Right lobe of liver (tissue), 6 donors: ENCODE data around the gene IMPDH1. TPM values are rescaled to one million over a fixed set of nuclear protein-coding genes. Genes with fewer than 3 reads are reported as not detected.

Experiments
- ATAC-seq, 4 donors: fragments of 200-7000 bp; cut with Tn5 transposase; one replicate each; pipeline ENCODE4 v1.9.1; 2020; ENCODE audit warnings: mild to moderate bottlenecking in 4 of 4, moderate library complexity in 4 of 4
- DNase-seq, 3 donors: peaks; one replicate each; pipeline ENCODE4 v3.0.0-alpha.2; 2020
- H3K27ac ChIP-seq, 3 donors: fragments of 200-600 bp; one replicate each; pipeline ENCODE4 v1.8.0; 2022
- H3K27me3 ChIP-seq, 2 donors: fragments of 200-600 bp; one replicate each; pipeline ENCODE4 v1.8.0; 2022
- H3K36me3 ChIP-seq, 4 donors: fragments of 200-600 bp; sonication (generic) in 1 of 4; one replicate each; pipeline versions ENCODE4 v1.5.1 to v1.8.0; 2017 to 2022; ENCODE audit warnings: control low read depth in 1 of 4
- H3K4me1 ChIP-seq, 4 donors: fragments of 200-600 bp; sonication (generic) in 1 of 4; one replicate each; pipeline versions ENCODE4 v1.5.1 to v1.8.0; 2017 to 2022; ENCODE audit warnings: control low read depth in 1 of 4
- H3K4me3 ChIP-seq, 3 donors: fragments of 200-600 bp; one replicate each; pipeline ENCODE4 v1.8.0; 2022
- H3K9me3 ChIP-seq, 4 donors: fragments of 200-600 bp; sonication (generic) in 1 of 4; one replicate each; pipeline versions ENCODE4 v1.5.1 to v1.8.0; 2017 to 2022; ENCODE audit warnings: control low read depth in 1 of 4
- POLR2A ChIP-seq: fragments of 450-650 bp; IDR thresholded peaks from one replicate; pipeline ENCODE4 v1.6.1; 2017; ENCODE audit warnings: antibody characterized with exemption, mild to moderate bottlenecking
- WGBS: methylation state at CpG from one replicate; pipeline ENCODE4 v1.1.6; 2018; ENCODE audit warnings: low coverage, low lambda C conversion rate; ENCODE audit not compliant: insufficient coverage; ENCODE audit errors: missing lambda C conversion rate; 5-methylcytosine and 5-hydroxymethylcytosine counted together
- intact Hi-C, 2 donors: fragments of 100-400 bp; cut with DNase I; formaldehyde crosslinking; loops; one replicate each; pipeline versions ENCODE4 v1.11.2 to v1.14.1; 2022
- total RNA-seq, 6 experiments: library from RNA; depleted of rRNA in 2 of 6; stranded (reverse); fragments of >200 nt in 2 of 6; fragmentation: NEBNext Ultra II Directional in 3 of 6; extraction: Animal tissue kit (Norgen Biotek cat#: 25700) in 3 of 6; gene quantifications; one replicate each; pipeline versions ENCODE4 v1.1.0 to v1.2.4, GENCODE V29; 2016 to 2023
- TF ChIP-seq, protein P1 (sequence below), 4 donors: fragments of 200-600 bp in 3 of 4; fragments of 450-650 bp in 1 of 4; IDR thresholded peaks; one replicate each; pipeline versions ENCODE4 v1.5.1 to v1.8.0; 2016 to 2022; ENCODE audit warnings: antibody characterized with exemption in 4 of 4, mild to moderate bottlenecking in 2 of 4
- donor health status: DM: no; HTN: yes; CAD: no.
- donor health status: DM: no; HTN: no; CAD: no.
- donor health status: DM: no; HTN: no; CAD: no.
- donor health status: DM: no; HTN: yes; CAD: no.
- donor health status: DM: no; HTN: yes; CAD: no.

IMPDH1 gene
- total RNA-seq, 6 experiments from 2014 or later, result 3.0 to 9.8 (median 5.5) TPM

DNA sequence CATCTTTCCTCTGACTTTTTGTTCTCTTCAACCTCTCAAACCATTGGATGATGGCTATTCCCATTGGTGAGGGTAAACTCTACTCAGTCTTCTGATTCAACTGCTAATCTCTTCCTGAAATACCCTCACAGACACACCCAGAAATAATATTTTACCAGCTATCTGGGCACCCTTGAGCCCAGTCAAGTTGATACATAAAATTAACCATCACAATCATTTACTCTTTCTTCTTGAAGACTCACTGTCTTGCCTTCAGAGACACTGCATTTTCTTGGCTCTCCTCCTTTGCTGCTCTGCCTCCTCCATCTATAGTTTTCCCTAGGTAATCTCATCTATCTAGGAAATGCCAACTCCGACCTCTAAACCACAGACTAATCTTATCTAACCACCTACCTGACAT lies 35.7 kb downstream of the IMPDH1 start:
- Histone ChIP-seq H3K27me3 (no peaks in the 10 kb centered on the region), H3K27ac (no peak overlapping the region), H3K36me3 (no peaks in the 10 kb centered on the region), H3K4me3 (no peak overlapping the region), H3K9me3 (no peaks in the 10 kb centered on the region), H3K4me1 (no peaks in the 10 kb centered on the region)
- no peak for TF ChIP-seq POLR2A
- TF ChIP-seq, protein P1, sequence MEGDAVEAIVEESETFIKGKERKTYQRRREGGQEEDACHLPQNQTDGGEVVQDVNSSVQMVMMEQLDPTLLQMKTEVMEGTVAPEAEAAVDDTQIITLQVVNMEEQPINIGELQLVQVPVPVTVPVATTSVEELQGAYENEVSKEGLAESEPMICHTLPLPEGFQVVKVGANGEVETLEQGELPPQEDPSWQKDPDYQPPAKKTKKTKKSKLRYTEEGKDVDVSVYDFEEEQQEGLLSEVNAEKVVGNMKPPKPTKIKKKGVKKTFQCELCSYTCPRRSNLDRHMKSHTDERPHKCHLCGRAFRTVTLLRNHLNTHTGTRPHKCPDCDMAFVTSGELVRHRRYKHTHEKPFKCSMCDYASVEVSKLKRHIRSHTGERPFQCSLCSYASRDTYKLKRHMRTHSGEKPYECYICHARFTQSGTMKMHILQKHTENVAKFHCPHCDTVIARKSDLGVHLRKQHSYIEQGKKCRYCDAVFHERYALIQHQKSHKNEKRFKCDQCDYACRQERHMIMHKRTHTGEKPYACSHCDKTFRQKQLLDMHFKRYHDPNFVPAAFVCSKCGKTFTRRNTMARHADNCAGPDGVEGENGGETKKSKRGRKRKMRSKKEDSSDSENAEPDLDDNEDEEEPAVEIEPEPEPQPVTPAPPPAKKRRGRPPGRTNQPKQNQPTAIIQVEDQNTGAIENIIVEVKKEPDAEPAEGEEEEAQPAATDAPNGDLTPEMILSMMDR (IDR thresholded peaks at IDR 0.05), result no peak
- 42% methylated on average over 1 of the region's 1 CpG for WGBS
- DNase-seq (no peak), ATAC-seq (no peak)
- intact Hi-C loops, result no loop called here

DNA sequence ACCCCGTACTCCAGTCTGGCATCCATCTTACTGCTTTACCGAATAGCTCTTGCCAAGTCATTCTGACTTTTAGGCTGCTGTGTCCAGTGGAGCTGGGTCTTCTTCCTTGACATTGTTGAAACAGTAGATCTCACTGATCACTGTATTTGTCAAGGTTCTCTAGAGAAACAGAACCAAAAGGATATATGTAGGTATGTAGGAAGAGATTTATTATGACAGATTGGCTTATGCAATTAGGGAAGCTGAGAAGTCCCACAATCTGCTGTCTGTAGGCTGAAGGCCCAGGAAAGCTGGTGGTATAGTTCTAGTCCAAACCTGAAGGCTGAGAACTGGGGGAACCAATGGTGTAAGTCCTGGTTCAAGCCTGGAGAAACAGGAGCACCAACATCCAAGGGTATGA lies 36.2 kb downstream of the IMPDH1 start:
- Histone ChIP-seq H3K27me3 (no peaks in the 10 kb centered on the region), H3K36me3 (no peaks in the 10 kb centered on the region), H3K9me3 (no peaks in the 10 kb centered on the region), H3K4me3 (no peak overlapping the region), H3K27ac (no peak overlapping the region), H3K4me1 (no peaks in the 10 kb centered on the region)
- no peak for ATAC-seq
- no peak for TF ChIP-seq POLR2A
- TF ChIP-seq, protein P1 (IDR thresholded peaks at IDR 0.05), result no peak
- 67% methylated on average over 2 of the region's 2 CpGs for WGBS
- DNase-seq, result no peak
- intact Hi-C loops, result no loop called here

DNA sequence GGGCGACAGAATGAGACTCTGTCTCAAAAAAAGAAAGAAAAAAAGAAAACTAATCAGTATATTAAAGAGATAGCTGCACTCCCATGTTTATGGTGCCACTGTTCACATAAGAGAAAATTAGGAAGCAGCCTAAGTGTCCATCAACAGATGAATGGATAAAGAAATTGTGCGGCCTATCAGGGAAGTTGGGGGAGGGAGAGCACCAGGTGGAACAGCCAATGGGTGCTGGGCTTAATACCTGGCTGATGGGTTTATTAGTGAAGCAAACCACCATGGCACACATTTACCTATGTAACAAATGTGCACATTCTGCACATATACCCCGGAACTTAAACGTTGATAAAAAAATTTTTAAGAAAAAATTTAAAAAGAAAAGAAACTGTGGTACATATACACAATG lies 39.3 kb downstream of the IMPDH1 start:
- no peak for ATAC-seq
- TF ChIP-seq, protein P1 (IDR thresholded peaks at IDR 0.05), result no peak
- TF ChIP-seq POLR2A, result no peak

DNA sequence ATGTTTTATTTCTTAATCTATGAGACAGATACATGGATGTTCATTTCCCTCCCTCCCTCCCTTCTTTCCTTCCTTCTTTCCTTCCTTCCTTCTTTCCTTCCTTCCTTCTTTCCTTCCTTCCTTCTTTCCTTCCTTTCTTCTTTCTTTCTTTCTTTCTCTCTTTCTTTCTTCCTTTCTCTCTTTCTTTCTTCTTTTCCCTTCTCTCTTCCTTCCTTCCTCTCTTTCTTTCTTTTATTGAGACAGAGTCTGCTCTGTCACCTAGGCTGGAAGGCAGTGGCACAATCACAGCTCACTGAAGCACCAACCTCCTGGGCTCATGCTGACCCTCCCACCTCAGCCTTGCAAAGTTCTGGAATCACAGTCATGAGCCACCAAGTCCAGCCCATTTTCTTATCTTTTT lies 42.8 kb downstream of the IMPDH1 start:
- H3K4me3 ChIP-seq, result no peak overlapping the region
- TF ChIP-seq, protein P1 (IDR thresholded peaks at IDR 0.05), result no peak
- no peak for TF ChIP-seq POLR2A
- H3K27ac ChIP-seq, result no peak overlapping the region
- intact Hi-C loops, result no loop called here
- H3K27me3 ChIP-seq, result no peaks in the 10 kb centered on the region
- H3K4me1 ChIP-seq, result peaks cover 0 to 3% (median 0%) of the 10 kb centered on the region in 4 donors
- DNase-seq (no peak), ATAC-seq (no peak)
- no peaks in the 10 kb centered on the region for H3K9me3 ChIP-seq
- H3K36me3 ChIP-seq, result no peaks in the 10 kb centered on the region

More for the DNA sequence above, 39.3 kb downstream of the IMPDH1 start:
- no peaks in the 10 kb centered on the region for H3K36me3 ChIP-seq
- H3K27ac ChIP-seq, result no peak overlapping the region
- 74% methylated on average over 4 of the region's 4 CpGs for WGBS
- H3K27me3 ChIP-seq, result no peaks in the 10 kb centered on the region
- H3K4me3 ChIP-seq, result no peak overlapping the region
- no peaks in the 10 kb centered on the region for H3K9me3 ChIP-seq
- intact Hi-C loops, result no loop called here
- H3K4me1 ChIP-seq, result no peaks in the 10 kb centered on the region
- DNase-seq, result no peak

DNA sequence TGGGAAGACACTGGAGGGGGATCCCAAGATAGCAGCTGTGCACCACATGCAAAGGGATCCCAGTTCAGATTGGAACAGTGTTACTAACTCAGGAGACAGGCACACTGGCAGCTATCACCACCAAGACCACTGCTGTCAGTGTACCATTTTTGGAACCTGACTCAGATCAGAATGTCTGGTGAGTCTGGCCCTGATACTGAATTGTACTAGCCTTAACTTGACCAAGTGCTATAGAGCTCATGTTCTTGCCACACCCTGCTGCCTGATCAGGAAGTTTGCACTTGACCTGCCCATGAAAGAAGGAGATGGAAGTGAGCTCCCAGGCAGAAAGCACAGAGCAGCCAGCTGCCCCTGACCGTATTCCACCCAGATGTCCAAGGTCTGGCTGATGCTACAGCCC lies 43.5 kb downstream of the IMPDH1 start:
- Histone ChIP-seq H3K9me3 (no peaks in the 10 kb centered on the region), H3K27me3 (no peaks in the 10 kb centered on the region), H3K4me1 (peaks cover 0 to 6% (median 0%) of the 10 kb centered on the region in 4 donors), H3K36me3 (no peaks in the 10 kb centered on the region), H3K27ac (no peak overlapping the region), H3K4me3 (no peak overlapping the region)
- intact Hi-C loops, result no loop called here
- no peak for ATAC-seq
- no peak for DNase-seq
- 18% methylated on average over 1 of the region's 1 CpG for WGBS
- TF ChIP-seq, protein P1 (IDR thresholded peaks at IDR 0.05), result no peak
- TF ChIP-seq POLR2A, result no peak
